H1 (cell line): ENCODE data around the gene SLC39A6. TPM values are rescaled to one million over a fixed set of nuclear protein-coding genes. Genes with fewer than 3 reads are reported as not detected.
A peak's percentile ranks its signal among the peaks of the same experiment; 100 is the strongest.

ENCODE experiments used
- CTCF ChIA-PET: fragments of 300-600 bp; sonication (Branson Sonifier 250); formaldehyde crosslinking; loops from one replicate; lab custom pipeline; 2021; ENCODE audit not compliant: partially characterized antibody; lab: Charles Lee
- POLR2A ChIA-PET: fragments of 300-600 bp; sonication (Branson Sonifier 250); formaldehyde crosslinking; loops from one replicate; lab custom pipeline; 2021; ENCODE audit warnings: inconsistent platforms; ENCODE audit not compliant: partially characterized antibody; lab: Charles Lee
- DNase-seq, 2 experiments: peaks; one replicate each; pipeline versions ENCODE4 v3.0.0 to v3.0.0-alpha.2; 2010 to 2022; ENCODE audit warnings: low spot score in 2 of 2, low read depth in 1 of 2, mixed read lengths in 1 of 2
- FAIRE-seq: peaks from 2 replicates; lab custom pipeline; 2011; peaks lifted over from hg19 to GRCh38; lab: Jason Lieb, UNC
- H2AFZ ChIP-seq: 2 replicates; pipeline ENCODE4 v1.8.1; 2012; ENCODE audit warnings: low read length, inconsistent platforms
- H2AK5ac ChIP-seq: 2 replicates; pipeline ENCODE4 v1.6.1; 2013; ENCODE audit warnings: low read depth, low read length
- H2BK120ac ChIP-seq: replicated peaks from 2 replicates; pipeline ENCODE3; 2013; ENCODE audit warnings: low read depth, low read length, inconsistent platforms
- H2BK12ac ChIP-seq: 2 replicates; pipeline ENCODE4 v1.6.1; 2013; ENCODE audit warnings: low read depth, low read length
- H2BK15ac ChIP-seq: 2 replicates; pipeline ENCODE4 v1.6.1; 2013; ENCODE audit warnings: low read length
- H2BK20ac ChIP-seq: 2 replicates; pipeline ENCODE4 v1.6.1; 2013; ENCODE audit warnings: low read length
- H2BK5ac ChIP-seq: 2 replicates; pipeline ENCODE4 v1.6.1; 2013; ENCODE audit warnings: low read depth, low read length
- H3K14ac ChIP-seq: 2 replicates; pipeline ENCODE4 v1.6.1; 2013; ENCODE audit warnings: inconsistent platforms; ENCODE audit not compliant: insufficient read length
- H3K18ac ChIP-seq: 2 replicates; pipeline ENCODE4 v1.6.1; 2013; ENCODE audit warnings: low read length; ENCODE audit errors: extremely low read depth
- H3K23ac ChIP-seq: 2 replicates; pipeline ENCODE4 v1.6.1; 2013; ENCODE audit warnings: inconsistent platforms; ENCODE audit not compliant: insufficient read length
- H3K23me2 ChIP-seq: 2 replicates; pipeline ENCODE4 v1.6.1; 2013; ENCODE audit warnings: low read depth, low read length
- H3K27ac ChIP-seq: 2 replicates; pipeline ENCODE4 v1.6.1; 2011; ENCODE audit warnings: low read depth, low read length, inconsistent platforms
- H3K27me3 ChIP-seq, 4 experiments: replicated peaks in 1 of 4; 1 replicate in 1 of 4; 2 replicates in 3 of 4; pipeline versions ENCODE4 v1.6.1 to v1.8.1; 2011 to 2013; ENCODE audit warnings: low read length in 3 of 4, mild to moderate bottlenecking in 3 of 4, inconsistent platforms in 2 of 4, mixed read lengths in 2 of 4, moderate library complexity in 1 of 4; ENCODE audit not compliant: control insufficient read depth in 3 of 4, insufficient read depth in 3 of 4; ENCODE audit errors: extremely low read depth in 1 of 4
- H3K36me3 ChIP-seq, 4 experiments: 2 replicates each; pipeline versions ENCODE4 v1.6.1 to v1.8.1; 2011 to 2013; ENCODE audit warnings: mild to moderate bottlenecking in 4 of 4, low read length in 3 of 4, moderate library complexity in 2 of 4, control low read depth in 1 of 4, inconsistent platforms in 1 of 4; ENCODE audit not compliant: insufficient read depth in 4 of 4, control insufficient read depth in 2 of 4
- H3K4ac ChIP-seq: replicated peaks from 2 replicates; pipeline ENCODE3; 2013; ENCODE audit warnings: low read length, low read depth, mixed read lengths, inconsistent platforms; ENCODE audit not compliant: insufficient read length
- H3K4me1 ChIP-seq, 4 experiments: replicated peaks in 1 of 4; 1 replicate in 1 of 4; 2 replicates in 3 of 4; pipeline versions ENCODE4 v1.6.1 to v1.8.1; 2011 to 2013; ENCODE audit warnings: low read length in 3 of 4, inconsistent platforms in 2 of 4, mixed read lengths in 1 of 4; ENCODE audit not compliant: insufficient read depth in 4 of 4, control insufficient read depth in 3 of 4
- H3K4me2 ChIP-seq, 2 experiments: 2 replicates each; pipeline versions ENCODE4 v1.6.1 to v1.8.1; 2011 to 2013; ENCODE audit warnings: low read depth in 2 of 2, low read length in 2 of 2, control low read depth in 1 of 2, inconsistent platforms in 1 of 2, mild to moderate bottlenecking in 1 of 2; ENCODE audit not compliant: insufficient read depth in 1 of 2
- H3K4me3 ChIP-seq, 4 experiments: fragments of 200-600, 300-600 bp in 1 of 4; sonication (generic), shearing (Covaris generic), sonication (Bioruptor Twin) in 1 of 4; 2 replicates each; pipeline versions ENCODE4 v1.5.1 to v1.8.1; 2011 to 2016; ENCODE audit warnings: low read length in 4 of 4, low read depth in 3 of 4, control low read depth in 2 of 4, inconsistent platforms in 2 of 4, mild to moderate bottlenecking in 2 of 4, mixed read lengths in 1 of 4, moderate library complexity in 1 of 4; ENCODE audit not compliant: insufficient read depth in 2 of 4; ENCODE audit errors: extremely low read depth in 1 of 4
- H3K56ac ChIP-seq: replicated peaks from 2 replicates; pipeline ENCODE3; 2013; ENCODE audit warnings: low read depth, mild to moderate bottlenecking, mixed read lengths, low read length, inconsistent platforms; ENCODE audit not compliant: insufficient read length
- H3K79me1 ChIP-seq: 2 replicates; pipeline ENCODE4 v1.6.1; 2013; ENCODE audit warnings: low read depth, low read length, control low read depth
- H3K79me2 ChIP-seq, 2 experiments: 2 replicates each; pipeline versions ENCODE4 v1.6.1 to v1.8.1; 2012 to 2013; ENCODE audit warnings: low read length in 2 of 2, mild to moderate bottlenecking in 2 of 2, inconsistent platforms in 1 of 2; ENCODE audit not compliant: insufficient read depth in 2 of 2, control insufficient read depth in 1 of 2
- H3K9ac ChIP-seq, 4 experiments: replicated peaks in 1 of 4; 1 replicate in 1 of 4; 2 replicates in 3 of 4; pipeline versions ENCODE4 v1.6.1 to v1.8.1; 2011 to 2013; ENCODE audit warnings: low read depth in 3 of 4, low read length in 3 of 4, control low read depth in 2 of 4, mild to moderate bottlenecking in 2 of 4, moderate library complexity in 2 of 4, inconsistent platforms in 1 of 4; ENCODE audit errors: extremely low read depth in 1 of 4
- H3K9me3 ChIP-seq, 2 experiments: 2 replicates each; pipeline versions ENCODE4 v1.6.1 to v1.8.1; 2012 to 2013; ENCODE audit warnings: mild to moderate bottlenecking in 2 of 2, moderate library complexity in 2 of 2, control low read depth in 1 of 2, inconsistent platforms in 1 of 2, low read depth in 1 of 2, low read length in 1 of 2, mixed read lengths in 1 of 2; ENCODE audit not compliant: insufficient read depth in 2 of 2
- H4K20me1 ChIP-seq, 2 experiments: replicated peaks in 1 of 2; 2 replicates each; pipeline versions ENCODE3 to v1.8.1; 2011 to 2013; ENCODE audit warnings: inconsistent platforms in 2 of 2, low read length in 2 of 2, mild to moderate bottlenecking in 1 of 2; ENCODE audit not compliant: insufficient read depth in 2 of 2, control insufficient read depth in 1 of 2
- H4K5ac ChIP-seq: 2 replicates; pipeline ENCODE4 v1.6.1; 2013; ENCODE audit warnings: low read length, low read depth, mixed read lengths, inconsistent platforms; ENCODE audit not compliant: insufficient read length
- H4K8ac ChIP-seq: 2 replicates; pipeline ENCODE4 v1.8.0; 2013; ENCODE audit warnings: mild to moderate bottlenecking, moderate library complexity, low read length, inconsistent platforms; ENCODE audit not compliant: insufficient read depth; ENCODE audit errors: extremely low read depth
- H4K91ac ChIP-seq: replicated peaks from 2 replicates; pipeline ENCODE3; 2013; ENCODE audit warnings: low read length, mixed read lengths, inconsistent platforms; ENCODE audit not compliant: insufficient read length
- CEBPB ChIP-seq: IDR thresholded peaks from 2 replicates; pipeline ENCODE4 v1.6.1; 2012; ENCODE audit warnings: low read depth, low read length
- CTCF ChIP-seq, 3 experiments: IDR thresholded peaks; 1 replicate in 2 of 3; 2 replicates in 1 of 3; pipeline versions ENCODE4 v1.5.1 to v1.6.1; 2011; ENCODE audit warnings: low read length in 3 of 3, mild to moderate bottlenecking in 3 of 3, inconsistent platforms in 2 of 3, low read depth in 1 of 3, moderate library complexity in 1 of 3; ENCODE audit not compliant: insufficient read depth in 1 of 3; ENCODE audit errors: control extremely low read depth in 1 of 3
- E2F6 ChIP-seq: IDR thresholded peaks from 2 replicates; pipeline ENCODE4 v1.6.1; 2012; ENCODE audit warnings: inconsistent platforms
- EGR1 ChIP-seq: IDR thresholded peaks from 2 replicates; pipeline ENCODE4 v1.6.1; 2011; ENCODE audit warnings: low read depth, low read length, borderline replicate concordance
- JUN ChIP-seq: IDR thresholded peaks from 2 replicates; pipeline ENCODE4 v1.6.1; 2011; ENCODE audit warnings: low read depth, mild to moderate bottlenecking, improper control_type of control experiment, low read length
- SIRT6 ChIP-seq: IDR thresholded peaks from one replicate; pipeline ENCODE4 v1.7.1; 2012; ENCODE audit warnings: low read length, inconsistent platforms
- SRF ChIP-seq: IDR thresholded peaks from 2 replicates; pipeline ENCODE4 v1.6.1; 2011; ENCODE audit warnings: mild to moderate bottlenecking, low read depth, low read length, moderate library complexity
- TBP ChIP-seq: IDR thresholded peaks from 2 replicates; pipeline ENCODE4 v1.6.1; 2011; ENCODE audit warnings: low read depth, low read length, improper control_type of control experiment
- WGBS, 2 experiments: shearing (Covaris generic) in 1 of 2; methylation state at CpG; one replicate each; pipeline versions ENCODE4 v1.1.6 to v1.1.7; 2013 to 2015; ENCODE audit warnings: low lambda C conversion rate in 2 of 2, mixed read lengths in 2 of 2, inconsistent platforms in 1 of 2, low coverage in 1 of 2, missing lambda C conversion rate in 1 of 2; ENCODE audit not compliant: insufficient replicate concordance in 2 of 2, insufficient coverage in 1 of 2, insufficient read length in 1 of 2; ENCODE audit errors: extremely low coverage in 1 of 2, missing lambda C conversion rate in 1 of 2; 5-methylcytosine and 5-hydroxymethylcytosine counted together
- polyA plus RNA-seq, 7 experiments: library from polyadenylated mRNA; depleted of rRNA in 3 of 7; stranded (reverse) in 5 of 7; unstranded in 2 of 7; fragments of >200 nt in 5 of 7; fragments of 200-250 nt in 2 of 7; gene quantifications; 1 replicate in 5 of 7; 2 replicates in 1 of 7; 4 replicates in 1 of 7; pipeline versions ENCODE4 v1.2.1 to v1.2.3, GENCODE V29; 2011 to 2013; ENCODE audit warnings: missing spikeins in 2 of 7, mixed read lengths in 2 of 7
- total RNA-seq: library from RNA; stranded (reverse); fragmentation: NEBNext Ultra II Directional; extraction: Animal tissue kit (Norgen Biotek cat#: 25700); gene quantifications from 2 replicates; pipeline ENCODE4 v1.2.1, GENCODE V29; 2021
- TF ChIP-seq, protein P1 (sequence below): IDR thresholded peaks from 2 replicates; pipeline ENCODE4 v1.6.1; 2012; ENCODE audit warnings: inconsistent platforms
- TF ChIP-seq, protein P2 (sequence below): IDR thresholded peaks from 2 replicates; pipeline ENCODE4 v1.6.1; 2011; ENCODE audit warnings: low read depth, mild to moderate bottlenecking, low read length; ENCODE audit not compliant: insufficient read depth

The SLC39A6 gene
- total and polyA plus RNA-seq, 2 of the 8 experiments (the other 6 are each of a cell fraction or from before 2014, with no cell fraction given): 36.8 to 55.4 TPM

DNA sequence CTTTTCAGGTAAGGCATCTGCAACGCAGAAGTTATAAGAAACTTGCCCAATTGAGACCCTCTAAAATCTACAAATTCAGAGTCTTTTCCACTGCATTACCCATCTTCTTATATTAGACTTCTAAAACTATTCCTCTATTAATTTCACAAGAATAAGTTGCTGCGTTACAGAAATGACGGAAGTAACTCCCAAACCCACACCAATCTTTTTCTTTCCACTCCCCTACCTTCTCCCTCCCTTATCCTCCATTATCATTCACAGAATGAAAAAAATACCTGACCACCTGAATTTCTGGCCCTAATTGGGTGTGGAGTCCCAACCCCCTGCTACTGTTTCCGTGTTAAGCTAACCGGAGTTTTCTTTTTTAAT is 62.5 kb downstream of the SLC39A6 start:
- no peaks in the 10 kb centered on the region for H3K9me3 ChIP-seq
- no peak overlapping the region for H4K5ac ChIP-seq
- H3K79me2 ChIP-seq: peaks cover 39 to 56% of the 10 kb centered on the region in 2 experiments
- H2AFZ ChIP-seq: no peak overlapping the region
- peaks cover 4% of the 10 kb centered on the region; the same call in 1 of the 2 replicates for H3K23me2 ChIP-seq
- H2BK12ac ChIP-seq: no peak overlapping the region
- H3K4me3 ChIP-seq: peak overlapping the region; percentile 91 to 95 (median 93)
- H2BK20ac ChIP-seq: no peak overlapping the region
- peaks cover 0 to 5% (median 3%) of the 10 kb centered on the region in 4 experiments; a peak in 3 of 7 replicates for H3K4me1 ChIP-seq
- 0% methylated on average over 5 of the region's 5 CpGs; no CpG with 5 or more reads in 1 of the 2 experiments for WGBS, 2 experiments
- no peak overlapping the region for H2AK5ac ChIP-seq
- peak overlapping the region; percentile 22 for H2BK120ac ChIP-seq
- H3K27me3 ChIP-seq: no peaks in the 10 kb centered on the region
- H3K79me1 ChIP-seq: no peaks in the 10 kb centered on the region
- peak overlapping the region; percentile 98; the same call in 1 of the 2 replicates for H2BK5ac ChIP-seq
- no peak overlapping the region for H3K14ac ChIP-seq
- H4K91ac ChIP-seq: peak overlapping the region; percentile 55
- H3K27ac ChIP-seq: no peak overlapping the region
- H3K4ac ChIP-seq: no peak overlapping the region
- no peak overlapping the region for H3K18ac ChIP-seq
- CTCF ChIA-PET: interaction anchor here (1.6 kb wide), 1 partner anchor 41 kb away, joined by 3 read pairs; no protein-coding TSS in a partner anchor
- DNase-seq: no peak
- H3K9ac ChIP-seq: peak overlapping the region; percentile 58 to 96 (median 94)
- peak overlapping the region; percentile 66 to 71 for H3K4me2 ChIP-seq
- no peak overlapping the region for H2BK15ac ChIP-seq
- FAIRE-seq: no peak
- peak overlapping the region; percentile 25 for H3K56ac ChIP-seq
- H3K36me3 ChIP-seq: peaks cover 0 to 4% (median 0%) of the 10 kb centered on the region in 4 experiments; a peak in 1 of 8 replicates
- H4K8ac ChIP-seq: no peak overlapping the region
- H3K23ac ChIP-seq: no peak overlapping the region
- POLR2A ChIA-PET: interaction anchor here (0.7 to 1.9 kb wide), 10 partner anchors 9 to 121 kb away, joined by 3 to 6 read pairs (median 4); no protein-coding TSS in a partner anchor
- H4K20me1 ChIP-seq: peaks cover 6 to 8% of the 10 kb centered on the region in 2 experiments
- TF ChIP-seq SRF (no peak), CEBPB (no peak), CTCF (IDR thresholded peaks at IDR 0.05; ENCODE audit: control extremely low read depth in 1 of 3, insufficient read depth in 1 of 3, low read depth in 1 of 3, low read length in 3 of 3) (no peak), JUN (no peak), SIRT6 (no peak), E2F6 (no peak), EGR1 (no peak), TBP (no peak)
- TF ChIP-seq, protein P1, sequence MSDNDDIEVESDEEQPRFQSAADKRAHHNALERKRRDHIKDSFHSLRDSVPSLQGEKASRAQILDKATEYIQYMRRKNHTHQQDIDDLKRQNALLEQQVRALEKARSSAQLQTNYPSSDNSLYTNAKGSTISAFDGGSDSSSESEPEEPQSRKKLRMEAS: no peak
- TF ChIP-seq, protein P2, sequence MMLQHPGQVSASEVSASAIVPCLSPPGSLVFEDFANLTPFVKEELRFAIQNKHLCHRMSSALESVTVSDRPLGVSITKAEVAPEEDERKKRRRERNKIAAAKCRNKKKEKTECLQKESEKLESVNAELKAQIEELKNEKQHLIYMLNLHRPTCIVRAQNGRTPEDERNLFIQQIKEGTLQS: no peak
